CMK (cell line): ENCODE measurements around the gene AJAP1.

Source experiments
- DNase-seq: peaks from one replicate; pipeline ENCODE4 v3.0.0-alpha.2; 2010; ENCODE audit warnings: low read depth

The AJAP1 gene

DNA sequence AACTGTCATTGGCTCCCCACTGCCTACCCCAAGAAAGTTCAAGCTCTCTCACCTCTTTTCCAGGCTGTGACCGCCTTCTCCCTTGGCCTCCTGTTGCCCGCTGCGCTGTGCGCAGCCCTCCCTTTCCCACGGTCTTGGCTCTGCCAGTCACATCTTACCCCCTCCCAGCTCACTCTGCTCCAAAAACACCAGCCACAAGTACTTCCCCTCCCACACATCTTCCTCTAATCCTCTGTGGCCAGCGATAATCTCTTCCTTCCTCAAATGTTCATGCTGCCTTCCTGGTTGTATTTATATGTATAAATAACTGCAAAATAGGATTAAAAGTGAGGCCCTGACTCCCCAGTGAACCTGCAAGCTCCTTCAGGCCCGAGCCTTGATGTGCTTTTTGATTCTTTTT is 81.8 kb downstream of the AJAP1 start:
- peak; percentile 36 for DNase-seq

DNA sequence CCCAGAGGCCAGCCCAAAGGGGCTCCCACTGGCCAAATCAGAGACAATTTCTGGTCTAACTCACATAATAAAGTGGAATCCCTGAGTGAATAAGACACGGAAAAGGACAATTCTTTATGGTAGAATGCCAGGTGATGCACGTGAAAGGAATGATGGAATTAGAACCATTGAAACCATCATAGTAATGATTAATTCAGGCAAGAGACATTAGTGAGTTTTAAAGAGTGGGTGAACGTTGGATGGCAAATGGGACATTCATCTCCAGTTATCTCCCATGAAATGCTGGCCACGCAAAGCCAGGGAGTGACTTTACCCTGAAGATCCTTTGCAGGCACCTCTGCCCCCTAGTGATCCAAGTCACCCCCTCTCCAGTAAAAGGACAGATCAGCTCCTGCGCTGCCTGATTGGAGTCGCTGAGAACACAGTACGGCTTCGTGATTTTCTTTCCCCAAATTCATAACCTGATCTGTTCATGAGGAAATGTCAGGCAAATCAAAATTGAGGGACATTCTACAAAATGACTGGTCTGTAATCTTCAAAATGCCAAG is 87.5 kb downstream of the AJAP1 start:
- DNase-seq: no peak

GRCh38 chr1:4743978-4744750 is 89.8 kb downstream of the AJAP1 start:
- no peak for DNase-seq

- DNase-seq: no peak
Observed at GRCh38 chr1:4745560-4745959, 91.2 kb downstream of the AJAP1 start.

GRCh38 chr1:4749406-4749805 is 95.0 kb downstream of the AJAP1 start:
- no peak for DNase-seq

- no peak for DNase-seq
Observed at GRCh38 chr1:4750177-4750576, 95.8 kb downstream of the AJAP1 start.

- DNase-seq: no peak
Observed at GRCh38 chr1:4752059-4752458, 97.7 kb downstream of the AJAP1 start.

- no peak for DNase-seq
Observed at GRCh38 chr1:4754816-4755215, 100.4 kb downstream of the AJAP1 start.

DNA sequence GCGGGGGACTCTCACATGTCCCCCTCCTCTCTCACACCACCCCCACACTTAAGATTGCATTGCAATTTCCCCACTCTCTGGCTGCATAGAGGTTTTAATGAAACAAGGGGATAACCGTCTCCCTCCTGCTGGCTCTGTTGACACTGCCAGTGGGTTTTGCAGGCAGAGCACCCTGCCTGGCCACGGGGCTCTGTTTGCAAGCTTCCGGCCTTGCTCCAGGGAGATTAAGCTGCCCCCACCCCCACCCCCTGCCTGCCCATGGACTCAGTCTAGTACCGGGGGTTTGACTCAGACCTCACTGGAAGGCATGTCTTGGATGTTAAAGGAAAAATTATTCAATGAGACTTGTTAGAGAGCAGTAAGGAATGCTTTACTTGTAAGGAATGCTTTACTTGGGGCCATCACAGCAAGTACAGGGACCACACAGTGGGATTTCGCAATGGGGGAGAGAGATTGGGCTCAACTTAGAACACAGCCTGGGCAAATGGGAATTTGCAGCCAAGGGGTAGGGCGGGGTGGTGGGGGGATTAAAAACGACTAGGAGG is 101.0 kb downstream of the AJAP1 start:
- no peak for DNase-seq

GRCh38 chr1:4755864-4756504 is 101.6 kb downstream of the AJAP1 start:
- no peak for DNase-seq

- no peak for DNase-seq
Observed at GRCh38 chr1:4756851-4757580, 102.6 kb downstream of the AJAP1 start.

DNA sequence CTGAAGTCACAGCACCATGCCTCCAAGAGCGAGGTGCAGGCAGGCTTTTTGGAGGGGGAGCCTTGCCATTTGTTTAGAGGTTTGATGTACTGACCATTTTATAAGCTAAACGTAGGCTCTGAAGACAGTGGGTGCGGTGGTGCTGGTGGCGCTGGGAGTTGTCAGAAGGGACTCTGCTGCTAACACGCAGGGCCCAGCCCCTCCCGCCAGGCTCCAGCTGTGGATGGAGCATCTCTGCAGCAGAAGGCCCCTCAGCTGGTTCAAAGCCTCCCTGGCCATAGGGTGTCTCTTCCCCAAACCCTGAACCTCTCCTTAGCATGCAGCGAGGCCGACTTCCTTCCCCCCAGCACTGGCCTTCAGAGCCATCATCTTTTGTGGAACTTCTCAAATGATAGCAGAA is 105.3 kb downstream of the AJAP1 start:
- no peak for DNase-seq

DNA sequence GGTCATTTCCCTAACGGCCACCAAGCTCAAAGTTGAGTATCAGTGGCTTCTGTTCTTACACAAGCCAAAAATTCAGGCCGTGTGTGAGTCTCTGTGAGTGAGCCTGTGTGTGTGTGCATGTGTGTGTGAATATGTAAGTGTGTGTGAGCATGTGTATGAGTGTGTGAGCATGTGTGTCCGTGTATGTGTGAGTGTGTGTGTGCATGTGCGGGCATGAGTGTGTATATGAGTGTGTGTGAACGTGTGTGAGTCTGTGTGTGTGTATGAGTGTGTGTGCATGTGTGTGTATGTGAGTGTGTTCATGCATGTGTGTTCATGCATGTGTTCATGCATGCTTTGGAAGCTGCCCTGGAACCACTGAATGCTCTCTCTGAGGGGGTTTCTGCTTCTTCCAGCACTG is 105.7 kb downstream of the AJAP1 start:
- no peak for DNase-seq

DNA sequence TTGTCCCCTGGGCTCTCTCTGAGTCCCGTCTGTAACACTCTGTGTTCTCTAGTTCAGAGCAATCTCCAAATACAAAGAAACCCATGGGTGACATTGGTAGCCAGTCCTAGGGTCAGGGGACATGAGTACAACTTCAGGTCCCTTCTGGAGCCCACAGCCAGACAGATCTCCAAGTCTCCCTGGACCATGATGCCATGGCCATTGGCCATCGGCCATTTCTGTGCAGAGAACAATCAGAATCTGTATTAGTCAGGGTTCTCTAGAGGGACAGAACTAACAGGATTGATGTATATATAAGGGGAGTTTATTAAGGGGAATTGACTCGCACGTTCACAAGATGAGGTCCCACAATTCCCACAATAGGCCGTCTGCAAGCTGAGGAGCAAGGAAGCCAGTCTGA is 106.9 kb downstream of the AJAP1 start:
- DNase-seq: no peak

DNA sequence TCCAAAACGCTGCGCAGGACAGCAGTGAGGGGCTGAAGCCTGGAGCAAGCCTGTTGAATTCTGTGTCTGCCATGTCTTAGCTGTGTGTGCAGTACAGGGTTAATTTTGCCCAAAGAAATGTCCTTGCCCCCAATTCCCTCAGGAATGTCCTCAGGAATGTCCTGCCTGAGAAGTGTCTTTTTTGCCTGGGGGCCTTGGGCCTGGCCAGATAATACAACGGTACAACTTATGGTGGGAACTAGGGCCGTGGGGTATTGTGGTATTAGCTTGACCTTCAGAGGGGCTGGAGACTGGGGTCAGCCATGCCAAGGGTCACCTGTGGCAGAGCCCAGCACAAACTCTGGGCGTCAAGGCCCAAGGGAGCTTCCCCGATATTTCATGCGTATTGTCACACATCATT is 107.7 kb downstream of the AJAP1 start:
- no peak for DNase-seq

DNA sequence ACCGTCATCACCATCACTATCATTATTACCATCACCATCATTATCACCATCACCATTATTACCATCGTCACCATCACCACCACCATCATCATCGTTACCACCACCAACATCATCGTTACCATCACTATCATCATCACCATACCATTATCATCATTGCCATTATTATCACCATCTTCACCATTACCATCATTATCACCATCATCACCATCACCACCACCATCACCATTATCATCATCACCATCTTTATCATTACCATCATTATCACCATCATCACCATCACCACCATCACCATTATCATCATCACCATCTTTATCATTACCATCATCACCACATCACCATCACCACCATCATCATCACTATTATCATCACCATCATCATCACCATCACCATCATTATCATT is 112.9 kb downstream of the AJAP1 start:
- no peak for DNase-seq

GRCh38 chr1:4768553-4768952 is 114.1 kb downstream of the AJAP1 start:
- no peak for DNase-seq

DNA sequence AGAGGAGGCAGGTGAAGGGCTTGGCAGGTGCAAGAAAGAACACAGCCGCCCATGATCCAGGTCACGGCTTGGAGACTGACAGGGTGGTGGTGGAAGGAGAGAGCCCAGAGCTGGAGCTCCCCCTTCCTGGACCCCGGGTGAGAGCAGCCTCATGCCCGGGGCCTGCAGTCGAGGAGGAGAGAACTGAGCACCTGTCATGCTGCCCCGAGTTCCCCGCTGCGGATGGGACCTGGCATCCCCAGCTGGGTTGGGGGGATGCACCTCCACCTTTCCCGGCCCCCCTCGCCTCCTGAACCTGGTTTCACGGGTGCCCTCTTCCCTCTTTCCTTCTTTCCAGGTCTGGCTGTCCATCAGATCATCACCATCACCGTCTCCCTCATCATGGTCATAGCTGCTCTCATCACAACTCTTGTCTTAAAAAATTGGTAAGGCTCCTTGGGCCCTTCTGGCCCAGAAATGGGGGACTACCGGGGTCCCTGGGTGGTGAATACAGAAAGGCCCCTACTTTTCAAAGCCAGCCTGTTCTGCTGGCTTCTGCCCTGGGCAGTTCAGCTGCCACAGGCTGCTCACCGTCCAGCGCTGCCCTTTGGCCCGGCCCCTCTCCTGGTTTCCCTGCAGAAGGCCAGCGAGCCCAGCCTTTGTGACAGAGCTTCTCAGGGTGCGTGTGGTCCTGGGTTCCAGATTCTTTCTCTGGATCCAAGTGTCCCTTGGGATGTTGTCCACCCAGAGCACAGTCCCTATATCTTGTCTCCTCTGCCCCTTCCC is 115.3 kb downstream of the AJAP1 start:
- no peak for DNase-seq

GRCh38 chr1:4770713-4771112 is 116.3 kb downstream of the AJAP1 start:
- no peak for DNase-seq

DNA sequence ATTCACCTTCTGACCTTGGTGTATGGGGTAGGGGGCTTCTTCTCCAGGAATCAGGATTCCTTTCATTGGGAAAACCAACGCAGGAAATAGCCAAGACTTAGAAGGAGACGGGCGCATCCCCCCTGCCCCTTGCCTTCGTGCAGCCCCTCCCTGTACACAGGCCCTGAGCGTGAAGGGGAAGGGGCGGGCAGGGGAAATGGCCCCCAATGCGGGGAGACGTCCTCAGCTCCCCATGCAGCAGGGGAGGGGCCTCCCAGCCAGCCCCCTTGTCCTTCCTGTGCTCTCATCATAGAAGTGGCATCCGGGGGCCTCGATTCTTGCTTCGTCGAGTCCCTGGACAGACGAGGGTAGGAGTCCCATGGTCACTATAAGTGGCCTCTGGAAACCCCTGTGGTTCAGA is 116.9 kb downstream of the AJAP1 start:
- DNase-seq: no peak

- no peak for DNase-seq
Observed at GRCh38 chr1:4771721-4772120, 117.3 kb downstream of the AJAP1 start.
